GM19193 (cell line): ENCODE results near the gene GHR.

Experiments
- POLR2A ChIP-seq: IDR thresholded peaks from 4 replicates; pipeline ENCODE4 v1.6.1; 2011; ENCODE audit not compliant: insufficient read depth, insufficient read length; ENCODE audit errors: extremely low read depth

The GHR gene

GRCh38 chr5:42648036-42648435, 224.8 kb downstream of the GHR start:
- TF ChIP-seq POLR2A, result no peak

GRCh38 chr5:42648915-42649314, 225.7 kb downstream of the GHR start:
- no peak for TF ChIP-seq POLR2A

- no peak for TF ChIP-seq POLR2A
Observed at GRCh38 chr5:42650084-42650483, 226.8 kb downstream of the GHR start.

DNA sequence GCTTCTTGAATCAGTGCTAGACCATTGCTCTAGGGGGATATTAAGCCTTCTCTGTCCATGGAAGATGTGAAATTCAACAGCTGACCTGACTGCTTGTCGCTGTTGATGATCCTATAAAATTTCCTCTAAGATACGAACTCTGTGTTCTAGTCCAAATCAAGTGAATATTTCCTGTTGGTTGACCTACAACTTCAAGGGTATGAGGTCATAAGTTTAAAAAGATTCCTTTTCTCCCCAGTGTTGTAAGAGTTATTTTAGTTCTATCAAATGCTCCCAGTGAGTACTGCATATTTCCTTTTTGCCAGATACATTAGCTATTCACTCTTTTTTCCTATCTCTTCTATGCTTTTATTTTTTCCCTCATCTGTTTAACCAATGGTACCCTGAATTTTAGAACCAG, 230.5 kb downstream of the GHR start:
- no peak for TF ChIP-seq POLR2A

- TF ChIP-seq POLR2A, result no peak
Observed at GRCh38 chr5:42654645-42655044, 231.4 kb downstream of the GHR start.

- no peak for TF ChIP-seq POLR2A
Observed at GRCh38 chr5:42655982-42656650, 232.9 kb downstream of the GHR start.

- no peak for TF ChIP-seq POLR2A
Observed at GRCh38 chr5:42656651-42657015, 233.4 kb downstream of the GHR start.

- no peak for TF ChIP-seq POLR2A
Observed at GRCh38 chr5:42665857-42666256, 242.6 kb downstream of the GHR start.

DNA sequence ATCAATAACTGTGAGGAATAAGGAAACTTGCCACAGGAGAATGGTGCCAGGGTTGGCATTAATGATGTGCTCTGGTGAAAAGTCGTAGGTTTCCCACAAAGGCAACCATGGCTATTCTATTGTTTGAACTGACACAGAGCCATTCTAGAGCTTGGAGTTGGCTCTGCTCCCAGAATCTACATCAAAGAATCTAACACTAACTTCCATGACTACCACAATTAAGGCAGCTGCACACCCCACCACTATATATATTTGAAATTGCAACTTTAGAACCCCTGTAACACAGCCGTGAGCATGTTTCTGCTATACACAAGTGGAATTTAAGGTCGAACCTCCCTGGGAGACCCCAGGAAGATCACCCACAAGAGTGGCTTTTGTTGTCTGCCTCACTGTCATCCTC, 243.6 kb downstream of the GHR start:
- no peak for TF ChIP-seq POLR2A

DNA sequence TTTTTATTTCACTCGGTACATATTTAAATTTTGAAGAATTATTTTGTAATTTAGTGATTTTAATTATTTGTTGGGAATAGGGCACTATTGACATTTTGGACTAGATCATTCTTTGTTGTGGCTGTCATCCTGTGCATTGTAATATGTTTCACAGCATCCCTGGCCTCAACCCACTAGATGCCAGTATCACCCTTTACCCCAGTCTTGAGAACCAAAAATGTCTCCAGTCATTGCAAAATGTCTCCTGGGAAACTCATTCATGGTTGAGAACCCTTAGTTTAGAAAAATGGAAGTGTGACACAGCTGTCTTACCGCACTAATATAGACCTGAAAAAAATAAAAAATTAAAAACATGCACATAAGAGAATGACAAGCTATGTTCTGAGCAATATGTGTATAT, 245.0 kb downstream of the GHR start:
- no peak for TF ChIP-seq POLR2A

- no peak for TF ChIP-seq POLR2A
Observed at GRCh38 chr5:42672925-42673324, 249.7 kb downstream of the GHR start.

- TF ChIP-seq POLR2A, result no peak
Observed at GRCh38 chr5:42675602-42676001, 252.4 kb downstream of the GHR start.

- no peak for TF ChIP-seq POLR2A
Observed at GRCh38 chr5:42676362-42676761, 253.1 kb downstream of the GHR start.

DNA sequence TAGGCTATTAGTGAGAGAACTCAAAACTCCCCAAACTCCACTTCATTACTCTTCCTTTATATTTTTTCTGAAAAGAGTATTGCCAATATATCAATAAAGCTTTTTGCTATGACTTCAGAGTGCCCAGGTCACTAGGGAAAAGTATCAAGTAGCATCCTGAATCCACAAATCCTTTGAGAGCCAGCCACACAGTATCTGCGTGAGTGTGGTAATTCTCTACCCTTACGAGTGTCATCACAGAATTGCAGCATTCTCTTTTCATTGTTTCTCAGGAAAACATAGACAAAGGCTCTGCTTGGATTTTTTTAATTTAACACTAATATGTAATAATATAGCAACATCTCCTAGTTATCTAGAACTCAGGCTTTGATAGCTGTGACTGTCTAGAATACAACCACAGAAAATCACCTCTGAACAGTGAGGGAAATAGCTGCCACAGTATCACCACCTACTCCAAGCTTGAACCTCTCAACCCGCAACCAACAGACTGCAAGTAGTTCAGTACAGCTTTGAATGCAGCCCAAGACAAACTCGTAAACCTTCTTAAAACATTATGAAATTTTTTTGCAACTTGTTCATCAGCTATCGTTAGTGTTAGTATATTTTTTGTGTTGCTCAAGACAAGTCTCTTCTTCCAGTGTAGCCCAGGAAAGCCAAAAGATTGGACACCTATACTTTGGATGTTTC, 254.1 kb downstream of the GHR start:
- TF ChIP-seq POLR2A, result no peak

GRCh38 chr5:42680046-42680445, 256.8 kb downstream of the GHR start:
- TF ChIP-seq POLR2A, result no peak

DNA sequence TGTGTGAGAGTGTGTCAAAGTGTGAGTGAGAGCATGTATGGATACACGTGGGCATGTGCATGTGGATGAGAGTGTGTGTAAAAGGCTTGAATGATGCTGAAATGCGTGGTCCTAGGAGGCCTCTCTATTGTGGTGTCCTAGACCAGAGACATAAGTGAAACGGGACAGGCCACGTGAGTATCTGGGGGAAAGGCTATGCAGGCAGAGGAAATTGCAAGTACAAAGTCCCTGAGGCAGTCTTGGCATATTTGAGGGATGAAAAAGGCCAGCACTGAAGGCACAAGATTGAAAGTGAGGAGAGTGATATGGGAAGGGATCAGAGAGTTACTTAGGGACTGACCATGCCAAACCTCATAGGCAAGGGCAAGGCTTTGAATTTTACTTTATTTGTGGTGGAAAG, 266.2 kb downstream of the GHR start:
- TF ChIP-seq POLR2A, result no peak
